GM10847 (cell line): ENCODE data around the gene CYBA.

Experiments used
- POLR2A ChIP-seq: IDR thresholded peaks from 2 replicates; pipeline ENCODE4 v1.6.1; 2011; ENCODE audit not compliant: insufficient read length; ENCODE audit errors: extremely low read depth

Gene CYBA

DNA sequence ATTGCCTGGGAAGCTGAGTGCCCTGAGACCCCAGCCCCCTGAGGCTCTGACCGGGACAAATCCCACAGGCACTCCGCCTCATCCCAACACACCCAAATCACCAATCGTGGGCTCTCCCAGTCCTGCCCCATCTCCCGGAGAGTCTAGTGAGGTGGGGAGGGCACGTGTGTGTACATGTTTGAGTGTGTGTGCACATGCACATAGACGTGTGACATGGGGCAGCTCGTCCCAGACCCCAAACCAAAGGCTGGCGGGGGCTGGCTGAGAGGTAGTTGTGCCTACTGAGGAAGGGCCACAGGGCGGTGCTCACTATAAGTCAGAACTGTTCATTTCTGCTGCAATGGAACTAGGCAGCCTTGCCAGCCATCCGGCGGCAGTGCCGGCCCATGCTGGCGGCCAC is 26.9 kb upstream of the CYBA start:
- no peak for TF ChIP-seq POLR2A

DNA sequence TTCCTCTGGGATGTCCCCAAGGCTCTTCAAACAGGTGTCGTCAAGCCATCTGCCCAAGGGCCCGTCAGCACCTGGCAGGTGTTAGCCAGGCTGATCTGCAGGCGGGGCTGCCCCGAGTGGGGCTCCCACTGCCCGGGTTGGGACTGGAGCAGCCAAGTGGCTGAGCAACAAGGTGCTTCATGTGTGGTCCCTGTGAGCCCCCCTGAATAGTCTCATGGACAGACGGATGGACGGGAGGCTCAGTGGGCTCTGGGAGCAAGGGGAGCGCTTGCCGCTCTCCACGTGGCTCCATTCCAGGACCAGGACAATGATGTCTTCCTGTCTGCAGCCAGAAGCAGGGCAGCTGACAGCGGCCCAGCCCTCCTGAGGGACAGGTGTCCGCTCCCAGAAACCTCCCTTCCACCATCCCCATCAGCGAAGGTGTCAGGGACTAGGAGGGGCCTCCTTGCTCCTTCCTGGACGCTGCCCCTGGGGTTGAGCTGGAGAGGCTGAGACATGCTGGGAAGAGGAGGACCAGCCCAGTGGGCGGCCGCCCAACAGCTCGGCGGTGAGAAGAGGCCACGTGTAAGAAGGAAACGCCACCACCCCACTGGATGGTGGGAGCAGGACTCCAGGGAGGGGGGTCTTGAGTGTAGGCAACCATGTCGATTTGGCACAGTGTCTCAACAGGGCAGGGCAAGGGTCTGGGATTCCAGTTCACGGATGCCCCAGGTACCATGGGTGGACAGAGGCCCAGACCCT is 25.8 kb upstream of the CYBA start:
- TF ChIP-seq POLR2A: no peak

GRCh38 chr16:88673716-88674379 is 23.0 kb upstream of the CYBA start:
- no peak for TF ChIP-seq POLR2A

GRCh38 chr16:88672776-88673175 is 21.9 kb upstream of the CYBA start:
- no peak for TF ChIP-seq POLR2A

DNA sequence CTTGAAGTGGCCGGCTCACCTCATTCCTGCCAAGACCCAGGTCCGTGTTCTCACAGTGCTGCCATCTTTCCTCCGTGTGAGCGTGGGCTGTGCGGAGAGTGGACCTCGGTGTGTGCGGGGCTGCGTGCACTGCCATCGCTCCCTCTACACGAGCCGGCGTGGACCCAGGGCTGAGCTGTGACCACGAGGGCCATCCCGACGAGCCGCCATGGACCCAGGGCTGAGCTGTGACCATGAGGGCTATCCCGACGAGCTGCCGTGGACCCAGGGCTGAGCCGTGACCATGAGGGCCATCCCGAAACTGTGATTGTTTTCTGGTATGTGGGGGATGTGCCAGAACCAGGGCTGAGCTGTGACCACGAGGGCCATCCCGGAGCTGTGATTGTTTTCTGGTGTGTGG is 21.0 kb upstream of the CYBA start:
- TF ChIP-seq POLR2A: no peak

GRCh38 chr16:88669980-88670379 is 19.1 kb upstream of the CYBA start:
- TF ChIP-seq POLR2A: no peak

DNA sequence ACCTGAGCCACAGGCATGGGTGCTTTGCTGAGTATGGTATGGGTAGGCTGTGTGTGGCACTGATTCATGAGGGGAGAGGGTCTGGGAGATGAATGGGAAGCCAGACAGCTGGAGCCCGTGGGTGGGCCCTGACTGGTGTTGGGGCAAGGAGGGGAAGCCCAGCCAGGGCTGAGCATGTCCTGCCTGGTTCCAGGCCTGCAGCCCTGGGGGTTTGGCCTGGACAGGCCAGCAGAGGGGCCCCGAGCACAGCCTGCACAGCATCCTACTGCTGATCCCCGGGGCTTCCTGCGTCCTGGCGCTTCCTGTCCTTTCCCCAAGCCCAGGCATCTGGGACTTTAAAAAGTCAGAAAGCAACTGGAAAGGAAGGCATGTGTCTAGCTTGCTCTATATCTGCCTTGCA is 16.6 kb upstream of the CYBA start:
- no peak for TF ChIP-seq POLR2A

GRCh38 chr16:88665570-88665969 is 14.7 kb upstream of the CYBA start:
- TF ChIP-seq POLR2A: no peak

DNA sequence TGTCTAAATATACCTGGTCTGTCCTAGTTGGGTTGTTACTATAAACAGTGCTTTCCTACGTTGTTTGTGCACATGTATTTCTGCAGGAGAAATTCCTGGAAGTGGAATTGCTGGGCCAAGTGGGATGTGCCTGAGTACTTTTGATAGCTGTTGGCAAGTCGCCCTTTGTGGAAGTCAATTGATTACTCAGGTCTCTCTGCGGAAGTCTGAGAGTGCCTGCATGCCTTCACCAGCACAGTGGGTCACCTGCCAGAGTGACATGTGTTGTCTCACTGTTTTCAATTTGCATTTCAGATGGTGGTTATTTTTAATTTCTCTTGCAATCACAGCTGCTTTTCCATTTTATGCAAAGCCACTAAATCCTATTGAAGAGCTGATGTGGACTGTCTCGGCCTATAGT is 14.3 kb upstream of the CYBA start:
- TF ChIP-seq POLR2A: no peak

GRCh38 chr16:88662843-88663606 is 12.2 kb upstream of the CYBA start, which contains the start of gene MVD:
TSS of gene MVD (minus strand) at chr16:88663091. CDS start at chr16:88663080, 11 bp downstream.
- TF ChIP-seq POLR2A: peak; percentile 87

DNA sequence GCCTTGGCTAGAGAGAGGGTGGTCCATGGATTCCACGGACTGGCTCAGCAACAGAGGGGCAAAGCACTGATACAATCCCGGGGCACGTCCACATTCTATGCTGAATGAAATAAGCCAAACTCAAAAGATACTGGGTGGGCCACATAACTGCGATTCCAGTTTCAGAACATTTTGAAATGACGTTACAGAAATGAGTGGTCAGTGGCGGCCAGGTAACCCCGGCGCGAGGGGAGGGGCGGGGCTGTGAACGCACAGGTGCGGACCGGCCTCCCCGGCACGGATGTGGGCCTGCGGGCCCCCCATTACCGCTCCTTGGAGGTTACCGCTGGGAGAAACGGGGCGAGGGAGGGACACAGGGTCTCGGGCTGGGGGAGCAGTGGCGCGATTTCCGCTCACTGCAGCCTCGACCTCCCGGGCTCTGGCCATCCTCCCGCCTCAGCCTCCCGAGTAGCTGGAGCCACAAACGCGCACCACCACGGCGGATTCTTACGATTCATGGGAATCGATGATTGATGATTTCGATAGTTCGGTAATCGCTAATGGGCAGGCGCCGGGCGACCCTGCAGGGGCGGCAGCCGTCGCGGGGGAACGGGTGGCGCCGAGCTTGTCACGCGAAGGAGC is 11.5 kb upstream of the CYBA start:
- no peak for TF ChIP-seq POLR2A

DNA sequence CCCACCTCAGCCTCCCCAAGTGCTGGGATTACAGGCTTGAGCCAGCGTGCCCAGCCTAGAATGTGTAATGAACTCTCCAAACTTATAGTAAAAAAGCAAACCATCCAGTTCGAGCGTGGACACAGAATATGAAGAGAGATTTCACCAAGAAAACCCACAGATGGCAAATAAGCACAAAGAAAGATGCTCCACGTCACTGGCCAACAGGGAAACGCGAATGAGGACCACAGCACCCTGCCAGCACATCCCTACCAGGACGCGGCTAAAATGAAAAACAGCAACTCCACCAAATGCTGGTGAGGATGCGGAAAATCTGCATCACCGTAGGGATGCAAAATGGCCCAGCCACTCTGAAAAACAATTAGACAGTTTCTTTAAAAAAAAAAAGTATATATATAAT is 10.6 kb upstream of the CYBA start:
- TF ChIP-seq POLR2A: no peak

DNA sequence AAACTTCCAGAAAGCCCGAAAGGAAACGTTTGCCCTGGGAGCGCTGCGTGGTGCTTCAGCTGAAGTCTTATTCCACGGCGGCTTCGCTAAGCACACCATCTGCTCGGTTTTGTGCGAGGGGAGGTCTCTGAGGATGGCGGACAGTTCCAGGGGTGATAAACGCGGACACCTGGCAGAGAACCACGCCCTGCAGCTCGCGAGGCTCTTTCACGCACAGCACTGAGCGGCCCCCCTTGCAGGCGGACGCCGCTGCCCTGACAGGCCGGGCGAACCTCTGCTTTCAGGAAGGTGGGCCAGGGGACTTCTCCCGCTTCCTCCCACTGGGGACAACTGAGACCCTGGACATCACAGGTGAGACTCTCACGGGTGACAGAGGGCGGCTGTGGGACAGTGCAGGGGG is 8.3 kb upstream of the CYBA start:
- no peak for TF ChIP-seq POLR2A

- TF ChIP-seq POLR2A: no peak
These were observed 7.9 kb upstream of the CYBA start for GRCh38 chr16:88658714-88659113.

DNA sequence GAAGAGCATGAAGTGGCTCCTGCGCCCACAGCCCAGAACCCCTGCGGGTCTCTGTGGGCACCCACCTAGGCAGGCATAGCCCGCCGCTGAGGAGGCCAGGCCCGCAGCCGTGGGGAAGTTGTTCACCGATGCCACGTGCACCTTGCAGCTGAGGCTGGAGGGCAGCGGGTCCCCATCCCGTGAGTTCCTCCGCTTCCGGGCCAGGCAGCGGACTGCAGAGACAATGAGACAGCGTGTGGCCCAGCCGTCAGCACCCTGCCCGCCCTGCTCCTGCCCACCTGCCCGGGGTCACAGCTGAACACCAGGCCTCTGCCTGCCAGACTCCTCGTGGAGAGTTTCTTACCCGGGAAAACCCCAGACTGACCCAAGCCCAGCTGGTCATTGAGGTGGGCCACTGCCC is 6.5 kb upstream of the CYBA start:
- no peak for TF ChIP-seq POLR2A

- no peak for TF ChIP-seq POLR2A
These were observed 5.6 kb upstream of the CYBA start for GRCh38 chr16:88656291-88656980.
